ENCODE data around the gene ZBBX.

GRCh38 chr3:167289435-167289834, 90.7 kb downstream of the ZBBX start:
- TF ChIP-seq SPI1 (IDR thresholded peaks at IDR 0.05; ENCODE audit: low read depth, low read length) = no peak
- no peak for TF ChIP-seq POLR2A (IDR thresholded peaks at IDR 0.05; ENCODE audit: low read depth, low read length)

Data from GM12891 (cell line).